GM21723 (cell line): Measurements from ENCODE around the gene MAN1A2.

Experiments used
- ATAC-seq: cut with Tn5 transposase; IDR thresholded peaks from one replicate; pipeline ENCODE4 v1.9.1; 2021; ENCODE audit warnings: mild to moderate bottlenecking, moderate library complexity; ENCODE audit not compliant: unreplicated experiment

Gene MAN1A2

GRCh38 chr1:117573386-117574023, 206.3 kb downstream of the MAN1A2 start:
- no peak for ATAC-seq

- ATAC-seq = no peak
These were observed 207.0 kb downstream of the MAN1A2 start for GRCh38 chr1:117574161-117574835.

DNA sequence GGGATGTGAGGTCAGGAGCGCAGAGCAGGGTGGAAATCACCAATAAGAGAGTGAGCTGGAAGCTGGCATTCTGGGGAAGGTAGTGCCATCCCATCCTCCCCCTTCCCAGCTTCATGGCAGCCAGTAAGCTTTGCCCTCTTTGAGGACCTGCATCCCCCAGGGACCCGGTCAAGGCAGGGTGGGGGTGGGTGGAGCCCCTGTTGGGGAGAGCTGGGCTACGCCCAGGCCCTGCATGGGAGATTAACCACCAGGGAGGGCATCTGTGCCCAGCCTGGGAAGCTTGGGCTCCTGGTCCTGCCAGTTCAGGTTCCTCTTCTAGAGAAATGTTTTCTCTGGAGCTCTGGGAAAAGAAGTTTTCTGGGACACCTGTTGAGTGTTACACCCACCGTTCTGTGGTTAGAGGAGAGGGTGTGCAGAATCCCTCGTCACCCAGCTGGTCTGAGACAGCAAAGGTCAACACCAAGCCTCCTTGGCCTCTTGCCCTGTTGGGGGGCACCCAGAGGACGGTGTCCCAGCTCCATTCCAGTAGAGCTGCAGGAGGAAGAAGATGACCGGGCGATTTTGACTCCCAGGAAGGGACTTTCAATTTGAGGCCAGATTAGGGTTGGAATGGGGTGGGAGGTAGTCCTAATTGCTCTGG, 208.5 kb downstream of the MAN1A2 start:
- ATAC-seq = no peak

GRCh38 chr1:117576236-117576635, 209.0 kb downstream of the MAN1A2 start:
- ATAC-seq = no peak

- no peak for ATAC-seq
These were observed 210.1 kb downstream of the MAN1A2 start for GRCh38 chr1:117577191-117577885.

DNA sequence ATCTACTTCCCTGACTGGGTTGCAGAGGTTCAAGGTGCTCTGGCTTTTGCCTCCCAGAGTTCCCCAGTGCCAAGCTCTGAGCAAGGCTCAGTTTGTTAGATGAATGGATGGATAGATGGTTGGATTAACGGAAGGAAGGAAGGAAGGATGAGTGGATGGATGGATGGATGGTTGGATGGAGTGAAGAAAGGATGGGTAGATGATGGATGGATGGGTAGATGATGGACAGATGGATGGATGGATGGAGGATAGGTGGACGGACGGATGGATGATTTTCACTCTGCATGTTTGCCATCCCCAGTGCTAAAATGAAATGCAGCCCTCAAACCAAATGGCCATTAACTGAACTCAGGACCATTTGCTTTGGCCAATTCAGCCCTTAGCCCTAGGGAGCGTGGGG, 211.2 kb downstream of the MAN1A2 start:
- ATAC-seq = no peak
